Coronary artery (tissue), 2 donors: ENCODE data around the gene PEX26.
A peak's percentile ranks its signal among the peaks of the same experiment; 100 is the strongest.

Experiments used
- DNase-seq: peaks from one replicate; pipeline ENCODE4 v3.0.0-alpha.2; 2017; ENCODE audit warnings: low spot score
- H3K27ac ChIP-seq, 2 donors: fragments of 200-600 bp; sonication (generic); one replicate each; pipeline ENCODE4 v1.5.1; 2016 to 2019
- H3K4me3 ChIP-seq: fragments of 200-600 bp; sonication (generic); 2 replicates; pipeline ENCODE4 v1.5.1; 2016; ENCODE audit warnings: mild to moderate bottlenecking, moderate library complexity
- TF ChIP-seq, protein P1 (sequence below): fragments of 200-600 bp; sonication (generic); IDR thresholded peaks from one replicate; pipeline ENCODE4 v1.5.1; 2019; ENCODE audit warnings: antibody characterized with exemption

Gene PEX26

DNA sequence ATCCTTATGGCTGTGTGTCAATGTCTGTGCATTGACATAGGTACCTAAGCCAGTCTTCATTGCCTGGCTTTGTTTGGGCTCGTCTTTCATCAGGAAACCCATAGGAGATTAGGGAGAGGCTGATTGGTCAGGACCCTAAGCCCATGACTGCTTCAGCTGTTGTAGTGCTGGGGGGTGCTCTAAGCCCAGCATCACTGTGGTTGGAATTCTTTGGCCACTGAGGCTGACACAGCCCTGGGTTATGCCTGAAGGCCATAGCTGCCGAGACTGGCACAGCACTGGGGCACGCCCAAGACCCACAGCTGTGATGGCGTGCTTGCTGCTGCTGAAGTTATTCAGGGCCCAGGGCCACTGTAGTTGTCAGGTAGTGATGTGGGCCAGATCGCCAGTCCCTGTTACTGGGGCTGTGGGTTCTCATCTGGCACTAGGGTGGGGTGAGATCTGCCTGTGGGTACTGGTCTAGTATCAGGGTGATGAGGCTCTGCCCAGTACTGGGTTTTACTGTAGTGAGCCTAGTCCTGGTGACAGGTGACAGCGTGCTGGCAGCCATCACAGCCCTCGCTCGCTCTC lies 77.1 kb downstream of the PEX26 start:
- H3K4me3 ChIP-seq = no peak overlapping the region
- TF ChIP-seq, protein P1, sequence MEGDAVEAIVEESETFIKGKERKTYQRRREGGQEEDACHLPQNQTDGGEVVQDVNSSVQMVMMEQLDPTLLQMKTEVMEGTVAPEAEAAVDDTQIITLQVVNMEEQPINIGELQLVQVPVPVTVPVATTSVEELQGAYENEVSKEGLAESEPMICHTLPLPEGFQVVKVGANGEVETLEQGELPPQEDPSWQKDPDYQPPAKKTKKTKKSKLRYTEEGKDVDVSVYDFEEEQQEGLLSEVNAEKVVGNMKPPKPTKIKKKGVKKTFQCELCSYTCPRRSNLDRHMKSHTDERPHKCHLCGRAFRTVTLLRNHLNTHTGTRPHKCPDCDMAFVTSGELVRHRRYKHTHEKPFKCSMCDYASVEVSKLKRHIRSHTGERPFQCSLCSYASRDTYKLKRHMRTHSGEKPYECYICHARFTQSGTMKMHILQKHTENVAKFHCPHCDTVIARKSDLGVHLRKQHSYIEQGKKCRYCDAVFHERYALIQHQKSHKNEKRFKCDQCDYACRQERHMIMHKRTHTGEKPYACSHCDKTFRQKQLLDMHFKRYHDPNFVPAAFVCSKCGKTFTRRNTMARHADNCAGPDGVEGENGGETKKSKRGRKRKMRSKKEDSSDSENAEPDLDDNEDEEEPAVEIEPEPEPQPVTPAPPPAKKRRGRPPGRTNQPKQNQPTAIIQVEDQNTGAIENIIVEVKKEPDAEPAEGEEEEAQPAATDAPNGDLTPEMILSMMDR = no peak

More for the DNA sequence above, 77.1 kb downstream of the PEX26 start:
- no peak overlapping the region for H3K27ac ChIP-seq
- DNase-seq = peak; percentile 66
